Measurements from ENCODE around the gene UTP14A.

UTP14A gene

GRCh38 chrX:129930941-129931410 lies 25.0 kb downstream of the UTP14A start:
- WGBS (ENCODE audit: extremely low coverage, insufficient coverage, low lambda C conversion rate), result no CpG with 5 or more reads among the region's 13 CpGs

GRCh38 chrX:129931411-129932015 lies 25.5 kb downstream of the UTP14A start:
- Histone ChIP-seq H3K4me3 (ENCODE audit: low read length) (peak overlapping the region; percentile 67), H3K23ac (ENCODE audit: low read length) (no peak overlapping the region), H3K56ac (ENCODE audit: low read length) (peak overlapping the region; percentile 87), H4K5ac (ENCODE audit: low read length) (no peak overlapping the region), H3K27me3 (ENCODE audit: insufficient read depth, low read length, poor library complexity) (peaks cover 18% of the 10 kb centered on the region), H3K27ac (ENCODE audit: low read depth, low read length) (peak overlapping the region; percentile 81), H3K79me2 (ENCODE audit: control insufficient read depth, insufficient read depth, low read length) (no peaks in the 10 kb centered on the region), H3K36me3 (ENCODE audit: control insufficient read depth, insufficient read depth, low read length) (no peaks in the 10 kb centered on the region), H4K8ac (ENCODE audit: low read depth, low read length) (no peak overlapping the region), H3K4me1 (ENCODE audit: control insufficient read depth, low read depth, low read length) (no peaks in the 10 kb centered on the region), H3K79me1 (ENCODE audit: low read length) (no peaks in the 10 kb centered on the region), H2BK120ac (ENCODE audit: low read depth, low read length) (no peak overlapping the region), H3K4ac (ENCODE audit: low read depth, low read length) (no peak overlapping the region), H3K9ac (ENCODE audit: low read length) (peak overlapping the region; percentile 74), H2BK15ac (replicated peaks; ENCODE audit: low read depth) (no peak overlapping the region), H2BK5ac (ENCODE audit: low read length) (no peak overlapping the region), H3K4me2 (ENCODE audit: low read length) (peak overlapping the region; percentile 48), H2AK5ac (ENCODE audit: low read length) (no peak overlapping the region), H3K18ac (ENCODE audit: low read length) (peak overlapping the region; percentile 71)
- peak; percentile 96 for DNase-seq
- no CpG with 5 or more reads among the region's 41 CpGs for WGBS (ENCODE audit: extremely low coverage, insufficient coverage, low lambda C conversion rate)

More at GRCh38 chrX:129930941-129931410, 25.0 kb downstream of the UTP14A start:
- Histone ChIP-seq H3K79me1 (ENCODE audit: low read length) (no peaks in the 10 kb centered on the region), H3K27ac (ENCODE audit: low read depth, low read length) (no peak overlapping the region), H2AK5ac (ENCODE audit: low read length) (no peak overlapping the region), H4K5ac (ENCODE audit: low read length) (no peak overlapping the region), H3K56ac (ENCODE audit: low read length) (peak overlapping the region; percentile 75), H3K79me2 (ENCODE audit: control insufficient read depth, insufficient read depth, low read length) (no peaks in the 10 kb centered on the region), H3K4me3 (ENCODE audit: low read length) (peak overlapping the region; percentile 67), H3K4ac (ENCODE audit: low read depth, low read length) (no peak overlapping the region), H3K27me3 (ENCODE audit: insufficient read depth, low read length, poor library complexity) (peaks cover 18% of the 10 kb centered on the region), H4K8ac (ENCODE audit: low read depth, low read length) (no peak overlapping the region), H2BK120ac (ENCODE audit: low read depth, low read length) (no peak overlapping the region), H3K23ac (ENCODE audit: low read length) (no peak overlapping the region), H2BK15ac (replicated peaks; ENCODE audit: low read depth) (no peak overlapping the region), H3K36me3 (ENCODE audit: control insufficient read depth, insufficient read depth, low read length) (peaks cover 2% of the 10 kb centered on the region), H3K18ac (ENCODE audit: low read length) (no peak overlapping the region), H2BK5ac (ENCODE audit: low read length) (no peak overlapping the region), H3K4me1 (ENCODE audit: control insufficient read depth, low read depth, low read length) (no peaks in the 10 kb centered on the region), H3K9ac (ENCODE audit: low read length) (peak overlapping the region; percentile 72), H3K4me2 (ENCODE audit: low read length) (peak overlapping the region; percentile 48)
- no peak for DNase-seq

- H3K4me1 ChIP-seq (ENCODE audit: control insufficient read depth, low read depth, low read length), result no peaks in the 10 kb centered on the region
- peak overlapping the region; percentile 29 for H3K4ac ChIP-seq (ENCODE audit: low read depth, low read length)
- no peak overlapping the region for H3K23ac ChIP-seq (ENCODE audit: low read length)
- peak overlapping the region; percentile 99 for H3K18ac ChIP-seq (ENCODE audit: low read length)
- H3K56ac ChIP-seq (ENCODE audit: low read length), result peak overlapping the region; percentile 87
- H4K5ac ChIP-seq (ENCODE audit: low read length), result no peak overlapping the region
- H3K4me2 ChIP-seq (ENCODE audit: low read length), result peak overlapping the region; percentile 25
- no CpG with 5 or more reads among the region's 97 CpGs for WGBS (ENCODE audit: extremely low coverage, insufficient coverage, low lambda C conversion rate)
- H3K79me1 ChIP-seq (ENCODE audit: low read length), result no peaks in the 10 kb centered on the region
- H4K8ac ChIP-seq (ENCODE audit: low read depth, low read length), result no peak overlapping the region
- H3K4me3 ChIP-seq (ENCODE audit: low read length), result peak overlapping the region; percentile 56
- H3K9ac ChIP-seq (ENCODE audit: low read length), result peak overlapping the region; percentile 74
- no peaks in the 10 kb centered on the region for H3K79me2 ChIP-seq (ENCODE audit: control insufficient read depth, insufficient read depth, low read length)
- peak overlapping the region; percentile 39 for H2BK120ac ChIP-seq (ENCODE audit: low read depth, low read length)
- no peak overlapping the region for H2BK5ac ChIP-seq (ENCODE audit: low read length)
- H3K27ac ChIP-seq (ENCODE audit: low read depth, low read length), result peak overlapping the region; percentile 81
- no peaks in the 10 kb centered on the region for H3K36me3 ChIP-seq (ENCODE audit: control insufficient read depth, insufficient read depth, low read length)
- peaks cover 18% of the 10 kb centered on the region for H3K27me3 ChIP-seq (ENCODE audit: insufficient read depth, low read length, poor library complexity)
- H2BK15ac ChIP-seq (replicated peaks; ENCODE audit: low read depth), result no peak overlapping the region
- DNase-seq, result peak; percentile 94
- no peak overlapping the region for H2AK5ac ChIP-seq (ENCODE audit: low read length)
Observed at GRCh38 chrX:129932016-129932820, 26.3 kb downstream of the UTP14A start.

DNA sequence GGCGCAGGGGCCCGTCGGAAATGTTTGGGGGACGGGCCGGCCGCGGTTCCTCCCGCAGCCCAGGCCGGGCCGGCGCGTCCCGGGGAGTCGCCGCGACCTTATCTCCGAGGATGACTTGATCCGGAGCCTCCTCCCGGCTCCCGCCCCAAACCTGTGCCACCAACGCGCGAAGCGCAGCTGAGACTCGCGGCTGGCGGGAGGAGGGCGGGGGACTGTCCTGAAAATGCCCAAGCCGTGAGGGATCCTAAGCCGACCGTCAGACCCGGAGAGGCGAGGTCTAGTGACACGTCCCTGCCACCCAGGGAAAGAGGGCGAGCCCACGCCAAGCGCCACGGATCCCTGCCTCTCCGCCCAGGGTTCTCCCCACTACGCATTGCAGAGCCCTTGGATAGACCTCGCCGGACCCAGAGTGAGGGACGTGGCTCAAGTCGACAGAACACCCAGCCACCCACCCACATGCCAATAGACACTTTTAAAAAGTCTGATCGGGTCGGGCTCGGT lies 26.9 kb downstream of the UTP14A start:
- H3K4me3 ChIP-seq (ENCODE audit: low read length), result no peak overlapping the region
- H2BK15ac ChIP-seq (replicated peaks; ENCODE audit: low read depth), result no peak overlapping the region
- H2BK120ac ChIP-seq (ENCODE audit: low read depth, low read length), result peak overlapping the region; percentile 39
- H3K4ac ChIP-seq (ENCODE audit: low read depth, low read length), result peak overlapping the region; percentile 29
- no peaks in the 10 kb centered on the region for H3K36me3 ChIP-seq (ENCODE audit: control insufficient read depth, insufficient read depth, low read length)
- no CpG with 5 or more reads among the region's 47 CpGs for WGBS (ENCODE audit: extremely low coverage, insufficient coverage, low lambda C conversion rate)
- no peak overlapping the region for H2AK5ac ChIP-seq (ENCODE audit: low read length)
- H4K8ac ChIP-seq (ENCODE audit: low read depth, low read length), result no peak overlapping the region
- H3K23ac ChIP-seq (ENCODE audit: low read length), result peak overlapping the region; percentile 24
- peak overlapping the region; percentile 74 for H3K56ac ChIP-seq (ENCODE audit: low read length)
- peaks cover 18% of the 10 kb centered on the region for H3K27me3 ChIP-seq (ENCODE audit: insufficient read depth, low read length, poor library complexity)
- no peaks in the 10 kb centered on the region for H3K79me1 ChIP-seq (ENCODE audit: low read length)
- H3K9ac ChIP-seq (ENCODE audit: low read length), result peak overlapping the region; percentile 71
- DNase-seq, result no peak
- no peak overlapping the region for H2BK5ac ChIP-seq (ENCODE audit: low read length)
- H4K5ac ChIP-seq (ENCODE audit: low read length), result no peak overlapping the region
- H3K4me1 ChIP-seq (ENCODE audit: control insufficient read depth, low read depth, low read length), result no peaks in the 10 kb centered on the region
- no peaks in the 10 kb centered on the region for H3K79me2 ChIP-seq (ENCODE audit: control insufficient read depth, insufficient read depth, low read length)
- H3K4me2 ChIP-seq (ENCODE audit: low read length), result peak overlapping the region; percentile 25
- peak overlapping the region; percentile 99 for H3K18ac ChIP-seq (ENCODE audit: low read length)
- no peak overlapping the region for H3K27ac ChIP-seq (ENCODE audit: low read depth, low read length)

GRCh38 chrX:129933700-129934099 lies 27.7 kb downstream of the UTP14A start:
- no peak overlapping the region for H2BK120ac ChIP-seq (ENCODE audit: low read depth, low read length)
- no peak overlapping the region for H3K4me3 ChIP-seq (ENCODE audit: low read length)
- H3K9ac ChIP-seq (ENCODE audit: low read length), result no peak overlapping the region
- H3K18ac ChIP-seq (ENCODE audit: low read length), result no peak overlapping the region
- H3K79me1 ChIP-seq (ENCODE audit: low read length), result no peaks in the 10 kb centered on the region
- H3K23ac ChIP-seq (ENCODE audit: low read length), result no peak overlapping the region
- H3K4me2 ChIP-seq (ENCODE audit: low read length), result no peak overlapping the region
- H3K27ac ChIP-seq (ENCODE audit: low read depth, low read length), result no peak overlapping the region
- H4K5ac ChIP-seq (ENCODE audit: low read length), result no peak overlapping the region
- no peak for DNase-seq
- H2BK15ac ChIP-seq (replicated peaks; ENCODE audit: low read depth), result no peak overlapping the region
- no CpG with 5 or more reads among the region's 7 CpGs for WGBS (ENCODE audit: extremely low coverage, insufficient coverage, low lambda C conversion rate)
- H3K79me2 ChIP-seq (ENCODE audit: control insufficient read depth, insufficient read depth, low read length), result no peaks in the 10 kb centered on the region
- no peaks in the 10 kb centered on the region for H3K36me3 ChIP-seq (ENCODE audit: control insufficient read depth, insufficient read depth, low read length)
- no peaks in the 10 kb centered on the region for H3K4me1 ChIP-seq (ENCODE audit: control insufficient read depth, low read depth, low read length)
- H3K4ac ChIP-seq (ENCODE audit: low read depth, low read length), result no peak overlapping the region
- H2BK5ac ChIP-seq (ENCODE audit: low read length), result no peak overlapping the region
- H4K8ac ChIP-seq (ENCODE audit: low read depth, low read length), result no peak overlapping the region
- H3K27me3 ChIP-seq (ENCODE audit: insufficient read depth, low read length, poor library complexity), result peaks cover 20% of the 10 kb centered on the region
- no peak overlapping the region for H3K56ac ChIP-seq (ENCODE audit: low read length)
- no peak overlapping the region for H2AK5ac ChIP-seq (ENCODE audit: low read length)

All from mesendoderm (in vitro differentiated cells).